ENCODE measurements around the gene MRPL58.
A peak's percentile ranks its signal among the peaks of the same experiment; 100 is the strongest.
"Not testable (repeated sequence)": the region's sequence is repeated elsewhere in the genome, so short reads cannot be mapped to it uniquely, and the experiment has no call there.

MRPL58 gene

DNA sequence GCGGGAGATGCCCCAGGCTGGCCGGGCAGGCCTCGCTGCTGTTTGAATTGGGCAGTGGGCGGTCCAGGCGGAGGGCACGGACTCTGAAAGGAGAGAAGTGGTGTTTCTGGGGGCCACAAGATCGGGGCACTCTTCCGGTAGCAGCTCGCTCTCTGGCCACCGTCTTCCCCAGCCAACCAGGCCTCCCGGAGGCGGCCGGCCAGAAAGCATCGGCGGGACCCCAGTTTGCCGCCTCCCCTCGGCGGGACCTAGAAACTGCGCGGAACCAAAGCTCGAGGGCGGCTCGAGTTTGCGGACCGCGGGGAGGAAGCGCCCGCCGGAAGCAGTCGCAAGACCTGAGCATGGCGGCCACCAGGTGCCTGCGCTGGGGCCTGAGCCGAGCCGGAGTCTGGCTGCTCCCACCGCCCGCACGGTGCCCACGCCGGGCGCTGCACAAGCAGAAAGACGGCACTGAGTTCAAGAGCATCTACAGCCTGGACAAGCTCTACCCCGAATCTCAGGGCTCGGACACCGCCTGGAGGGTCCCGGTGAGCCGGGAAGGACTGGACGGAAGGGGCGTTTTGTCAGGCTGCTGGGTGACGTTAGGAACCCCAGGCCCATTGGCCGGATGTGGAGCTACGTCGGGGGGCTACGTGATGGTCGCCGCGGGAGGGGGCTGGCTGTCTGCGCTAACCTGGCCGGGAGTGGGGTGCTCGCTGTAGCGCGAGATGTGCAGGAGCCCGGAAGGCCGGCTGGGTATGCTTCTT is at the start of gene MRPL58:
Gene MRPL58, plus strand, starts transcription at position 325 of the 746 bp plus-strand sequence. Its CDS starts 17 bp downstream, at position 342.
- DNase-seq: peak; percentile 87

DNA sequence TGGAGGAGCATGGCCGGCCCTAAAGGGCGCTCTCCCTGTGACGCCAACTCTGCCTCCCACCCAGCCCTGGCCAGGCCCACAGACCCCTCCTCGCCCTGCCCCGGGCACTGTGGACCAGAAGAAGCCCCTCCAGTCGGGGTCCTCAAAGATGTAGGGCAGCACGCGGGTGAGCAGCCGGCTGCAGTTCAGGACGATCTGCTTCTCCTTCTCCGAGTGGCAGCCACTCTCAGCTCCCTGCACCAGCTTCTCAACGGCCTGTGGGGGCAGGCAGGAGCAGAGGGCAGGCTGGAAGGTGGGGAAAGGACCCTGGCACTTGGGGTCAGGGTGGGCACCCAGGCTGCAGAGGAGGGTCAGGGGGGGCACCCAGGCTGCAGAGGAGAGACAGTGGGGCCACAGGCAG is 48.8 kb upstream of the MRPL58 start:
- no peak for DNase-seq

DNA sequence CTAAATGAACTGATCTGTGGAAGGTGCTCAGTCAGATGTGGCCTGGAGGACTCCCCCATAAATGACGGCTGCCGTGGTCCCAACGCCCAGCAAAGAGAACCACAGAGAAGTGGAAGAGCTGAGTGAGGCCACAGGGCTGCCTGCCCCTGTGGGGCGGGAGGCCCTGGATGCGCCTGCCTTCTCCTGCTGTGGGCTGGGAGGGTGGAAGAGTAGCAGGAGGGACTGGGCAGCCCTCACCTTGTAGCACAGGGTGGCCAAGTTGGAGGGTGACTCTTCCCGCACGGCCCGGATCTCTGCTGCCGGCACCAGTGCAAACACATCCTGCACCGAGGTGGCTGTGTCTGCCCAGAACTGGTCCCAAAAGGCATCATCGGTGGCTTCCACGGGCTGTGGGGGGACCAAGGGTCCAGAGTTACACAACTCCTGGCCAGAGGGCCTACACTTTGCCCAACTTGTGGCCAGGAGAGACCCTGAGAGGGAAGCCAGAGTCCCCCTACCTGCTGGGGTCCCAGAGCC is 48.2 kb upstream of the MRPL58 start:
- no peak for DNase-seq

DNA sequence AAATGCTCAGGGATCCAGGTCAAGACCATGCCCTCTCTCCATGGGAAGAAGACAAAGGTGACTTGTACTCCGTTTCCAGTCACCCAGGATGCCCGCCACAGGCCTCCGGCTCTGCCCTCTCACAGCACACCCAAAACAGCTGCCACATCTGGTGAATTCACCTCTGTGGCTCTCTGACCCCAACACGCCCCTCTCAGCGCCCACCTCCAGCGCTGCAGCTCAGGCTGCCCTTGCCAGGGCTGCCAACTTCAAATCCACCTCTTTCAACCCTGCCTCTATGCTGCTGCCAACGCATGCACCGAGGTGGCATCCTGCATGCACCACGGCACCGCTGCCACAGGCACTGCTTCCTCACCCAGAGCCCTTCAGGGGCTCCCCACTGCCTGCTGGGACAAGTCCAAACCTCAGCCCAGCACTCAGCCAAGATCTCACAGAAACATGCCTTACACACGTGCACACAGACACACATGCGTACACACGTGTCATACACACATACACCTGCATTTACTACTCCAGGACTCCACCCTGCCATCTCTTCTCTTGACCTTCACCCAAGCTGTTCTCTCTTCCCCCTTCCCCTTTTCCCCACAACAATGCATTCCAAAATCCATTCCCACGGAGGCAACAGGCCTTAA is 47.4 kb upstream of the MRPL58 start:
- DNase-seq: no peak

DNA sequence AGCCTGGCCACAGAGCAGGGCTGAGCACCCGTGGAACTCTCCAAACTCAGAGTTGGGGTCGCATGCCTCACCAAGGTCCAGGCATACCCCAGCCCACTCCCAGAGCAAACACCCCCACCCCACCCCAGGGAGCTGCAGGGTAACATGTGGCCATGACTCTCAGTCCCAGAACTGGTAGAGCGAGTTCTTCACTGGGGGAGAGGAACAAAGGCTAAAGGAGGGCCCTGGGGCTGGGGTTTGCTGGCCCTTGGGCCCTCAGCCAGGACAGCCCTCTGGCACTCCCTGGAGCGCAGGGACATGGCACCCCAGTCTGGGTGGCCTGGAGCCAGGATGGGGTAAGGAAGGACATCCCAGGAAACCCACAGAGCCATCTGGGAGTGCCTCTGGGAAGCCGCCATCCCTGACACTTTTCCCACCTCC is 44.1 kb upstream of the MRPL58 start:
- DNase-seq: no peak

DNA sequence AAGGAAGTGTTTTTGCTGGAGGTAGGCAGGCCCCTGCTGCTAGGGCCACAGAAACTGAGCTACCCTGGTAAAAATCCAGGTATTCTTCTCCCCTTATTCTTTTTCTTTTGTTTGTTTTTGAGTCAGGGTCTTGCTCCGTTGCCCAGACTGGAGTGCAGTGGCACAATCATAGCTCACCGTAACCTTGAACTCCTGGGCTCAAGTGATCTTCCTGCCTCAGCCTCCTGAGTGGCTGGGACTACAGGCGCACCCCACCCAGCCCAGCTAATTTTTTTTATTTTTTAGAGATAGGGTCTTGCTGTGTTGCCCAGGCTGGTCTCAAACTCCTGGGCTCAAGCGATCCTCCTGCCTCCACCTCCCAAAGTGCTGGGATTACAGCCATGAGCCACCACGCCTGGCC is 43.0 kb upstream of the MRPL58 start:
- DNase-seq: not testable (repeated sequence)

DNA sequence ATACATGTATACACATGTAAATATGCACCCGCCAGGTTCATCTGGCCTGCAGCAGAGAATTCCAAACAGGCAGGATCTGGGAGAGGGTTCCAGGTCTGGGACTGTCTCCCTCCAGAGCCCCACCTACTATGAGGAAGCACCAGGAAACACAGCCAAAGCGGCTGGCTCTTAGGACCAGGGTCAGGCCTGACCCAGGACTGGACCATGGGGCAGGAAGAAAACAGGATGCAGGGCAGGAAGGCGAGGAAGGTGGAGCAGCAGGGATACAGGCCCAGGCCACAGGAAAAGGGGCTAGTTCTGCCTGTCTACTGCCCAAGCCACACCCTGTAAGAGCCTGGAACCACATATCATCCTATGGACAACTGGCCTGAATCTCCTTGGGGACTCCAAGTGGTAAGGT is 42.1 kb upstream of the MRPL58 start:
- DNase-seq: no peak

DNA sequence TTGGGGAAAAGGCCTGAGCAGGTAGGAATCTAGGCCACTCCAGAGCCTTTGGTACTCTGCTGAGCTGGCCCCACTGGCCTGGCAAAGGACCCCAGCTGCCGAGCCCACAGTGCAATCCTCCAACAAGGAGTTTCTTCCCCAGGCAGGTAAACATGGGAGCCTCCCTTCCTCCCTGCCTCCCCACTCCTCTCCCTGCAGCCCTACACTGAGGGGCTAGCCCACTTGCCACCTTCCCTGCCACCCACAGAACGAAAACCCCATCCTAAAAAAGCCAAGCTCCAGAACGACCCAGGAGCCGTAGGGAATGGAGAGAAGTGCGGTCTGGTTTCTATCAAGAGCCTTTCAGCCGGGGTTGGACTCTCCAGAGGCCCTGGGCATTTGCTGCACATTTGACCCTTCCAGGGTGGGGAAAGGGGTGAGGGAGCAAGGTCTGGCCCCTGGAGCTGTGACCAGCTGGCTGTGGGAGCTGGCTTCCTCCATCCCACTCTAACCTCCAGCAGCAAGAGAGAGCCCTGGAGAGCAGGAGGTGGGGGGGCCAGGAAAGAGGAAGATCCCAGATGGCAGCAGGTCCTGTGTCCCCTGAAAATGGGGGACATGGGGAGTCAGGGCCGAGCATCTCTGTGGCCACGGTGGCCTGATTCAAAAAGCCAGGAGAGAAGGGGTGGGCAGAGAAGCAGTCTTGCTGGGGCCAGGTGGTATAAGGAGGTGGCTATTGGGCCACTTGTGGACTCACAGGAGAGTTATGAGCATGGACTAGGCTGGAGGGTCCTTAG is 41.2 kb upstream of the MRPL58 start:
- no peak for DNase-seq

DNA sequence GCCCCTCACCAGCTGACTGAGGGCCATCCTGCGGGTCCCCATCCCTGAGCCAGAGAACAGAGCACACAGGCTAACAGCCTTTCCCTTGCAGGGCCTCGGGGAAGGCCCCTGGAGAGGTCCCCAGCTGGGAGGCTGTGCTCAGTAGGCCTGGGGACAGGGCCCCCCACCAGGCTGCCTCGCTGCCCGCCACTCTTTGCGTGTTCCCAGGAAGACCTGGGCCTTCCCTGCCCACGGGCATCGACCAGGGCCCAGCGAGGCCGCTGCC is 40.7 kb upstream of the MRPL58 start:
- no peak for DNase-seq

DNA sequence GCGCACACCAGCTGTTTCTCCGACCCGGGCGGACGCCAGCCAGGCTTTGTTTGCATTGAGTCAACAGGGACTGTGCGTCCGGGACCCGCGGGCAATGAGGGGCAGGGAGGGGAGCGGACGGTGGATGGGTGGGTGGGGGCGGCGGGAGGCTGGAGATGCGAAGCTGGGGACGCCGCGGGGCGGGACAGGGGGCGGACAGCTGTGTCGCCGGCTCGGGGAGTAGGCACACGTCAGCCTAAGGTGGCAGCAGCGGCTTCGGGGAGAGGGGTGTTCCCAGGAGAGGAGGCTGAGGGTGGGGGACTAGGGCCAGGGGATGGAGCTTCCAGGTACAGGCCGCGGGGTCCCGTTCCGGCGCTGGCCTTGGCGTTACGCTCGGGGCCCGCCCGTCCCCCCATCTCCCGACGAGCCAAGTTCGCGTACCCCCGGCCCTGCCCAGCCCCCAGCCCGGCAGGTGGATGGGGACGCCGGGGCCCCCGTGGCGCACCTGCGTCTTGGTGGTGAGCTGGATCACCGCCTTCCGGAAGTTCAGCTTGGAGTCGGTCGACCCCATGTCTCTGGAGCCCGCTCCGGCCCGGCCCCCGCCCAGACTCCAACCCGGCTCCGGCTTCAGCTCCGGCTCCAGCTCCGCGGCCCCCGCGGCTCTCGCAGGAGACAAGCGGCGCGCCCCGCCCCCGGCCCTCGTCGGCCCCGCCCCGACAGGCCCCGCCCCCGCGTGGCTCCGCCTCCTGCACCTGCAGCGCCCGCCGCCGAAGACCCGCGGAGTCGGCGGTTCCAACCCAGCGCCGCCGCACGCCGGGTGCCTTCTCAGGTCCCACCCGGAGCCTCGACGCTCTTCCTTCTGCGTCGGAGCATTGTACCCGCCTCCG is 40.1 kb upstream of the MRPL58 start, which contains the start of gene HID1:
Gene HID1, minus strand, starts transcription at position 653 of the 866 bp plus-strand sequence. Its CDS starts 103 bp downstream, at position 550.
- no peak for DNase-seq

DNA sequence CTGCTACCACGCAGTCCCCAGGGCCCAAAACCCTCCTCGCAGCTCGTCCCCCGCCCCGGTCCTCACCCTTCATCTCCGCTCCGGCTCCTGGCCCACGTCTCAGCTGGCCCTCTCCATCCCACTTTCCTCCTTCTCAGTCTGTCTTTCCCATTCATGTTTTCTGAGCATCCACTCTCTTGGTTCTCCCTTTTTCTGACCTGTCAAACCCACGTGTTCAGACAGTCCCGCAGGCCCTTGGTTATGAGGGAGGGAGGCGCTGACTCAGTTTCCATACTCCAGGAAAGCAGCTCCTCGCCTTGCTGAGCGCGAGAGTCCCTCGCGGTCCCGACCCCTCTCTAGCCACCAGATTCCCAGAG is 39.5 kb upstream of the MRPL58 start:
- DNase-seq: no peak

DNA sequence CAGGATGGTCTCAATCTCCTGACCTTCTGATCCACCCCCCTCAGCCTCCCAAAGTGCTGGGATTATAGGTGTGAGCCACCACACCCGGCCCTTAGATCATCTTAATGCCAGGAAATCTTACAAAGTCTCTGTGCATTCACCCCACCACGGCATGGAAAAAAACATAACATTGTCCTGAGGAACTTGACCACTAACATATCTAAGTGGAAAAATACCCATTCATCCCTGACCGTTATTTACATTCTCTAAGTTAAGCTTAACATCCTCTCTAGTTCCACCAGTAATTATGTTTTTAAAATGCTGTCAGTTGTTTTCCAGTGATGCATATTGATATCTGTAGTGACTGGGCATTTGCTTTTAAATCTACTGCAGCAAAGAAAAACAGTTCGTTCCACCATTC is 36.5 kb upstream of the MRPL58 start:
- DNase-seq: no peak

DNA sequence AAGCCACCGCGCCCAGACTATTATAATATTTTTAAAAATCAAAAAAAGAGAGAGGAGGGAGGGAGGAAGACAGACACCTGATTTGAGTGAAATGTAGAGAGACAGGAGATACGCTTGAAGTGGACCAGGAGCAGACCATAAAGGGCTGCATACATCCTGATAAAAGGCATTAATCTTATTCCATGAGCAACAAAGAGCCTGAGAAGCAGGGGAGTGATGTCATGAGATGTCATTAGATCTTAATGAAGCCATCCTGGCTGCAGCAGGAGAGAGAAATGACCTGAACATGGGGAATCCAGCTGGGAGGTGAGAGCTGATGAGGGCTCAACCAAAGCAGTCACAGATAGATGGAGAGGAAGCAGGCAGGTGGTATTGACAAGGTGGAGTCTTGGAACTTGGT is 34.7 kb upstream of the MRPL58 start:
- no peak for DNase-seq

DNA sequence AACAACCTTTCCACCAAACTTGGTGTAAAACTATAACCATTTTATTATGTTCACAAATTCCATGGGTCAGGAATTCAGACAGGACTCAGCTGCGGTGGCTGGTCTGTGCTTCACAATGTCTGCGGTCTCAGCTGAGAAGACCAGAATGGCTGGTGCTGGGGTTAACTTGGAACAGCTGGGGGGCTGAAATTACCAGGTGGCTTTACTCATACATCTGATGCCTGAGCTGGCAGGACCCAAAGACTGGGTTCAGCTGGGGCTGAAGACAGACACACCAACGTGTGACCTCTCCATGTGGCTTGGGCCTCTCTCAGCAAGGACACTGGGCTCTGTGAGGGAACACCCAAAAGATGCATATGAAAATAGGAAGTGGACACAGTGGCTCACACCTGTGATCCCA is 34.2 kb upstream of the MRPL58 start:
- no peak for DNase-seq

DNA sequence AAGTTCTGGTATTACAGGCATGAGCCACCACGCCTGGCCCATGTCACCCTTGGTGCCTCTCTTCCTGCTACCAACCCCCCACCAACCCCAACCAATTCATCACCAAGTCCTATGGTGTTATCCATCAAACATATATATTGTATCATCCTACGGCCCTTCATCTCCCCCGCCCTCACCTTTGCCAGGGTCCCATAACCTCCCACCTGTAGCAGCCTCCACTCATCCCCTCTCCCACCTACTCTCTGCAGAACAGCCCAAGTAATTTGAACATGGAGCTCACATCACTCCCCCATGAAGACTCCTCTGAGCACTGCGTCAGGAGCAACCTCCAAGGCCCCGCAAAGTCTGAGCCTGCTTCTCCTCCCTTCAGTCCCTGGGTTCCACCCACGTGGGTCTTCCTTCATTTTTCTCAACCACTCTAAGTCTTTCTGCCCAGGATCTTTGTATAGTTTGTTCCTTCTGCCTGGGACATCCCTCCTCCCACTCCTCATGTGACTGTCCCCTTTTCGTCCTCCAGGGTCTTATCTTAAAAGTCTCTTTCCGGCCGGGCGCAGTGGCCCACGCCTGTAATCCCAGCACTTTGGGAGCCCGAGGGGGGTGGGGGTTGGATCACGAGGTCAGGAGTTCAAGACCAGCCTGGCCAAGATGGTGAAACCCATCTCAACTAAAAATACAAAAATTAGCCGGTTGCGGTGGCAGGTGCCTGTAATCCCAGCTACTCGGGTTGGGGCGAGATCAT is 32.9 kb upstream of the MRPL58 start:
- no peak for DNase-seq

DNA sequence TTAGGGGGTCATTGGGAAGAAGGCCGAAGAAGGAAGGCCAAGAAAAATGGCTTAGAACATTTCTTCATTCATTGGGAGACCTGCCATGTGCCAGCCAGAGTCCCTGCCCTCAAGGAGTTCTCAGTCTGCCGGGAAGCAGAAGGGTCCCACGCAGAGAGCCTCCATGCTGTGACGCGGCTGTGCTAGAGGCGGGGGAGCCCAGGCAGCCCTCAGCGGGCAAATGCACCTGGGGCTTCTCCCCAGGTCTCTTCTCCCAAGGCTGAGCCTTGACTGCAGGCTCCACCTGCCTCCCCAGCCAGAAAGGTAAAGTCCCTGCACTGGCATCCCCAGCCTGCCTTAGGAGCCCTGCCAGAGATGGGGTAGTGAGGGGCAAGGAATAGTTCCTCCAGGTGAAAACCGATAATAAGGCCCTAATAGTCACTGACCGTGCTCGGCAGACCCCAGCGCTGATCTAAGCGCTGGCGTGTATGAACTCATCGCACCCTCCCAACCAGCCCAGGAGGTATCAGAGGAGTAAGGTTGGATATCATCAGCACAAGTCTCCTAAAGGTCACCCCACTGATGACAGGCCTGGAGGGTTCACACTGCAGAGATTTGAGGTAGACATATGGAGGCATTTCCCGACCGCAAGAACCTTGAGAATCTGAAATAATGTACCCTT is 31.0 kb upstream of the MRPL58 start:
- no peak for DNase-seq

DNA sequence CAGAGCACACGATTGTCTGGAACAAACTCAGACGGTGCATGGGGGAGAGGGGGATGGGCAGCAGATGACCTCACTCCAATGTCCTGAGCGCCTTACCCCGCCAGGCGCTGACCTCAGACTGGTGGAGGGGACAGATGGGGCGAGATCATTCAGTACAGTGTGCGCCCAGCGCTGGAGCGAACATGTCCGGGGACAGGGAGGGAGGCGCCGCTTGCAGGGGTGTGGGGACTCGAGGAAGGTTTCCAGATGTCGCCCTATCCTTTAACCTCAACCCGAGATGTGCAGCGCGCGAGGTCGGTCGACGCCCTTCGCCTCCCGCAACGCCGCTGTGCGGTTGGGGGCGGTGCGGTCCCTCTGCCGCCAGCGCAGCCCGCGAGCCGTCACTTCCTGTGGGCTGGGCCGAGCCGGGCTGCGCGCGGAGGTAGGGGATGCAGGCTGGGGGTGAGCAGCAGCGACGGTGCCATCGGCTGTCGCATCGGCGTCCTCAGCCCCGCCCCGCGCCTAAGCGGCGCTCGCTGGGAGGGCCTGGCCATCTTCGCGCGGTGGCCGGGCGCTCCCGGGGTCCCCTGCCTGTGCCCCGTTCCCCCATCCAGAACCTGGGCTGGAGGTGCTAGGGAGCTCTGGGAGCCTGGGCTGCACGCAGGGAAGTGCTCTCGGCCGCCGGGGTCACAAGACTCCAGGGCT is 30.3 kb upstream of the MRPL58 start:
- peak; percentile 45 for DNase-seq

DNA sequence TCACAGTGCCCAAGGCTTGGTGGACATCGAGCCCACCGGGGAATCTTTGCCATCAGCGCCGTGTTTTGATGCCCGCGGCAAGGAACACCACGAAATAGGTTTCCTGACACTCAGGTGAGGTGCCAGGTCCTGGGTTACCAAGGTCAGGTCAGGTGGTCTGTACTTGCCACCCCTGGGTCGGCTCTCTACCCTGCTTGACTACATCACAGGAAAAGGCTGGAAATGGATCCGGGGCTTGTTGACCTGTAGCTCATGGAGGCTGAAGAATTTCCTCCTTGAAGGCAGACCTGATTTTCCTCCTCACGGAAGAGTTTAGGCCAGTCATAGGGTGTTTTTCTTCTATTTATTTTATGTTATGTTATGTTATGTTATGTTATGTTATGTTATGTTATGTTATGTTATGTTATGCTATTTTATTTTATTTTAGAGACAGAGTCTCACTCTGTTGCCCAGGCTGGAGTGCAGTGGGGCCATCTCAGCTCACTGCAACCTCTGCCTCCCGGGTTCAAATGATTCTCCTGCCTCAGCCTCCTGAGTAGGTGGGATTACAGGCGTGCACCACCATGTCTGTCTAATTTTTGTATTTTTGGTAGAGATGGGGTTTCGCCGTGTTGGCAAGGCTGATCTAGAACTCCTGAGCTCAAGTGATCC is 29.7 kb upstream of the MRPL58 start:
- DNase-seq: not testable (repeated sequence)

DNA sequence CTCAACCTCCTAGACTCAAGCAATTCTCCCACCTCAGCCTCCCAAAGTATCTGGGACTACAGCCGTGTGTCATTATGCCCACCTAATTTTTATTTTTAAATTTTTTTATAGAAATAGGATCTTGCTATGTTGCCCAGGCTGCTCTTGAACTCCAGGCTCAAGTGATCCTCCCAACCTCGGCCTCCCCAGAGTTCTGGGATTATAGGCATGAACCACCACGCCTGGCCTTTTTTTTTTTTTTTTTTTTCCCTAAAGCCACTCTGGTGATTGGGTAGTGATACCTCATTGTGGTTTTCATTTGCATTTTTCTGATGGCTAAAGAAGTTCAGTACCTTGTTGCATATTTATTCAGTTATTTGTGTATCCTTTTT is 26.3 kb upstream of the MRPL58 start:
- no peak for DNase-seq

DNA sequence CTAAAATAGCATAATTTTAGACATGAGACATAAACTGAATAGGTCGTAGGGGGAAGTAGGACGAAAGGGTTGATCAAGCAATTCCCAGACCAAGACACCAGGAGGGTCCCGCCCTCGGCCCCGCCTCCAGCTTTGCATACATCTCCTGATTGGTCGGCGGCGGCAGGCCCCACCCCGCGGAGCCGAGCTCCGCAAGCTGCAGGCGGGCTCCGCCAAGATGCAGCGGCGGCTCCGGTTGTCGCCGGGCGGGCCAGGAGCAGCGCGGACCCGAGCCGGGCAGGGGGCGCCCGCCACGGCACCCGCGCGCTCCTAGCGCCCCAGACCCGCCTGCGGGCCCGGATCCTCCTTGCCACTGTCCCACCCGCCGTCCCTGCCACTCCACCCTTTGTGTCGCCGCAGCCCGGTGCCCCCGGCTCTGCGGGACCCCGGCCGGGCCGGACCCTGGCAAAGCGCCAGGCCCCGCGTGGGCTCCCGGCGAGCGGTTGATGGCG is 25.0 kb upstream of the MRPL58 start, which contains the start of gene CDR2L:
Gene CDR2L, plus strand, starts transcription at position 215 of the 491 bp plus-strand sequence. CDS start 412 bp downstream, outside the sequence.
- DNase-seq: peak; percentile 92

Data from fibroblast of upper back skin (primary cell).